Neural crest cell (in vitro differentiated cells): Measurements from ENCODE around the gene DESI2. TPM values are rescaled to one million over a fixed set of nuclear protein-coding genes. Genes with fewer than 3 reads are reported as not detected.

Experiments
- DNase-seq: peaks from one replicate; pipeline ENCODE4 v3.0.0; 2021; ENCODE audit warnings: low read depth, mixed read lengths, low spot score
- H3K27ac Mint-ChIP-seq: one replicate; pipeline ENCODE4 v1.8.0; 2021; ENCODE audit warnings: mild to moderate bottlenecking, mixed read lengths; ENCODE audit not compliant: unreplicated experiment
- H3K27me3 Mint-ChIP-seq: 2 replicates; pipeline ENCODE4 v1.8.0; 2021; ENCODE audit warnings: low read depth, mild to moderate bottlenecking, mixed read lengths
- H3K36me3 Mint-ChIP-seq: 2 replicates; pipeline ENCODE4 v1.8.0; 2021; ENCODE audit warnings: low read depth, mild to moderate bottlenecking, mixed read lengths
- H3K4me1 Mint-ChIP-seq: 2 replicates; pipeline ENCODE4 v1.8.0; 2021; ENCODE audit warnings: mixed read lengths
- H3K4me3 Mint-ChIP-seq: one replicate; pipeline ENCODE4 v1.8.0; 2021; ENCODE audit warnings: mild to moderate bottlenecking, mixed read lengths
- H3K9me3 Mint-ChIP-seq: 2 replicates; pipeline ENCODE4 v1.8.0; 2021; ENCODE audit warnings: mixed read lengths
- total RNA-seq: library from RNA; stranded (reverse); gene quantifications from 2 replicates; pipeline ENCODE4 v1.2.1, GENCODE V29; 2021
- TF ChIP-seq, protein P1 (sequence below): fragments of 200-600 bp; sonication (generic); conservative IDR thresholded peaks from 2 replicates; pipeline ENCODE4 v1.5.0; 2021; ENCODE audit warnings: antibody characterized with exemption, mild to moderate bottlenecking

DESI2 gene
- total RNA-seq, 1 donor from 2014 or later: 46.5 TPM

GRCh38 chr1:244727871-244728474 is 75.0 kb downstream of the DESI2 start:
- peak overlapping the region; percentile 11 for H3K4me3 Mint-ChIP-seq
- peaks cover 13% of the 10 kb centered on the region for H3K4me1 Mint-ChIP-seq
- TF ChIP-seq, protein P1, sequence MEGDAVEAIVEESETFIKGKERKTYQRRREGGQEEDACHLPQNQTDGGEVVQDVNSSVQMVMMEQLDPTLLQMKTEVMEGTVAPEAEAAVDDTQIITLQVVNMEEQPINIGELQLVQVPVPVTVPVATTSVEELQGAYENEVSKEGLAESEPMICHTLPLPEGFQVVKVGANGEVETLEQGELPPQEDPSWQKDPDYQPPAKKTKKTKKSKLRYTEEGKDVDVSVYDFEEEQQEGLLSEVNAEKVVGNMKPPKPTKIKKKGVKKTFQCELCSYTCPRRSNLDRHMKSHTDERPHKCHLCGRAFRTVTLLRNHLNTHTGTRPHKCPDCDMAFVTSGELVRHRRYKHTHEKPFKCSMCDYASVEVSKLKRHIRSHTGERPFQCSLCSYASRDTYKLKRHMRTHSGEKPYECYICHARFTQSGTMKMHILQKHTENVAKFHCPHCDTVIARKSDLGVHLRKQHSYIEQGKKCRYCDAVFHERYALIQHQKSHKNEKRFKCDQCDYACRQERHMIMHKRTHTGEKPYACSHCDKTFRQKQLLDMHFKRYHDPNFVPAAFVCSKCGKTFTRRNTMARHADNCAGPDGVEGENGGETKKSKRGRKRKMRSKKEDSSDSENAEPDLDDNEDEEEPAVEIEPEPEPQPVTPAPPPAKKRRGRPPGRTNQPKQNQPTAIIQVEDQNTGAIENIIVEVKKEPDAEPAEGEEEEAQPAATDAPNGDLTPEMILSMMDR: no peak
- peaks cover 9% of the 10 kb centered on the region for H3K27me3 Mint-ChIP-seq
- no peak overlapping the region for H3K27ac Mint-ChIP-seq
- DNase-seq: no peak
- H3K36me3 Mint-ChIP-seq: no peaks in the 10 kb centered on the region
- no peaks in the 10 kb centered on the region for H3K9me3 Mint-ChIP-seq

- Mint-ChIP-seq H3K4me1 (peaks cover 13% of the 10 kb centered on the region), H3K4me3 (peak overlapping the region; percentile 81), H3K9me3 (no peaks in the 10 kb centered on the region), H3K27ac (peak overlapping the region; percentile 38), H3K27me3 (peaks cover 9% of the 10 kb centered on the region), H3K36me3 (peaks cover under 1% of the 10 kb centered on the region)
- peak; percentile 37 for DNase-seq
- TF ChIP-seq, protein P1: peak; percentile 11
These were observed 77.4 kb downstream of the DESI2 start for GRCh38 chr1:244730153-244730933.

GRCh38 chr1:244730934-244731434 is 78.1 kb downstream of the DESI2 start:
- Mint-ChIP-seq H3K27ac (no peak overlapping the region), H3K27me3 (peaks cover 9% of the 10 kb centered on the region), H3K4me3 (peak overlapping the region; percentile 78), H3K4me1 (peaks cover 13% of the 10 kb centered on the region), H3K36me3 (peaks cover 5% of the 10 kb centered on the region), H3K9me3 (peaks cover 3% of the 10 kb centered on the region)
- TF ChIP-seq, protein P1: no peak
- no peak for DNase-seq

GRCh38 chr1:244731651-244732050 is 78.7 kb downstream of the DESI2 start:
- peaks cover 9% of the 10 kb centered on the region for H3K27me3 Mint-ChIP-seq
- DNase-seq: no peak
- TF ChIP-seq, protein P1: no peak
- H3K27ac Mint-ChIP-seq: no peak overlapping the region
- H3K36me3 Mint-ChIP-seq: peaks cover 5% of the 10 kb centered on the region
- peaks cover 5% of the 10 kb centered on the region for H3K9me3 Mint-ChIP-seq
- peak overlapping the region; percentile 78 for H3K4me3 Mint-ChIP-seq
- peaks cover 13% of the 10 kb centered on the region for H3K4me1 Mint-ChIP-seq

DNA sequence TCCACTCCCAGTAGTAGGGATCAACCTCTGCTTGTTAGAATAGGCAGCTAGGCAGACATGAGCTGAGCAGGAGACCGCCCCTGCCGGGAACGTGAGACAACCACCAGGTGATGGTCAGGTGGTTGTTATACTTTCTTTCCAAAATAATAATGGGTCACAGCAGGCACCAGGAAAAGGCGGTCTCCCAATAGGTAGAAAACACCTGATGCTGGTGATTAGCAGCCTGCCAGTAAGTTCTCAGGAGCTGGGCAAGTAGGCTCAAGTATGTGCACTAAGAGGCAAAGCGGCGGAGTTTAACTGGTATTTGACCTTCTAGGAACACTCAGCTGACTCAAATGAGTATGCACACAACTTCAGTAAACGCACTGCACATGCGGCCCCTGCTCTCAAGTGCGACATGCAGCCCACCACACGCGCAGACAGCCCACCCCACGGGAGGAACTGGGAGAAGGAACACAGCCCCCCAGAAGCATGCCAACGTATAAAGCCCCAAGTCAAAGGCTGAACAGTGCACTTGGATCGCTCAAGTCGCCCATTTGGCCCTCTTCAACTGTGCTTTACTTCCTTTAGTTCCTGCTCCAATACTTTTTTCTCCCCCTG is 80.0 kb downstream of the DESI2 start:
- peaks cover 5% of the 10 kb centered on the region for H3K9me3 Mint-ChIP-seq
- H3K4me3 Mint-ChIP-seq: peak overlapping the region; percentile 65
- H3K4me1 Mint-ChIP-seq: peaks cover 13% of the 10 kb centered on the region
- DNase-seq: no peak
- H3K27ac Mint-ChIP-seq: no peak overlapping the region
- TF ChIP-seq, protein P1: no peak
- H3K27me3 Mint-ChIP-seq: peaks cover 9% of the 10 kb centered on the region
- peaks cover 5% of the 10 kb centered on the region for H3K36me3 Mint-ChIP-seq
